Measurements from ENCODE around the gene ASCC1. TPM values are rescaled to one million over a fixed set of nuclear protein-coding genes. Genes with fewer than 3 reads are reported as not detected.

Gene ASCC1
- total RNA-seq, 1 experiment from 2014 or later: 40.2 TPM

GRCh38 chr10:72114706-72115450, 101.2 kb downstream of the ASCC1 start:
- POLR2A ChIA-PET (ENCODE audit: low non-redundant PET): no interaction called here
- no peak overlapping the region for H3K4me3 ChIP-seq (ENCODE audit: low read depth, low read length, poor library complexity, severe bottlenecking)
- CTCF ChIA-PET: interaction anchor here (1.1 kb wide), 1 partner anchor 11 kb away, joined by 3 read pairs; no protein-coding TSS in a partner anchor
- no TSS peak for BruUV-seq (replicated peaks)
- H3K27me3 ChIP-seq (replicated peaks; ENCODE audit: insufficient read depth, low read depth, low read length, poor library complexity): no peaks in the 10 kb centered on the region
- H3K4me1 ChIP-seq (ENCODE audit: insufficient read depth, low read length, poor library complexity, severe bottlenecking): no peaks in the 10 kb centered on the region
- DNase-seq (ENCODE audit: low spot score): no peak
- H3K36me3 ChIP-seq (ENCODE audit: insufficient read depth, low read length, poor library complexity, severe bottlenecking): no peaks in the 10 kb centered on the region
- H3K27ac ChIP-seq (ENCODE audit: low read depth, low read length, poor library complexity, severe bottlenecking): no peak overlapping the region
- no peaks in the 10 kb centered on the region for H3K9me3 ChIP-seq (ENCODE audit: low read depth, low read length, poor library complexity, severe bottlenecking)
- intact Hi-C loops (cut with micrococcal nuclease; ENCODE audit: unreplicated experiment): no loop called here
- TF ChIP-seq, protein P1, sequence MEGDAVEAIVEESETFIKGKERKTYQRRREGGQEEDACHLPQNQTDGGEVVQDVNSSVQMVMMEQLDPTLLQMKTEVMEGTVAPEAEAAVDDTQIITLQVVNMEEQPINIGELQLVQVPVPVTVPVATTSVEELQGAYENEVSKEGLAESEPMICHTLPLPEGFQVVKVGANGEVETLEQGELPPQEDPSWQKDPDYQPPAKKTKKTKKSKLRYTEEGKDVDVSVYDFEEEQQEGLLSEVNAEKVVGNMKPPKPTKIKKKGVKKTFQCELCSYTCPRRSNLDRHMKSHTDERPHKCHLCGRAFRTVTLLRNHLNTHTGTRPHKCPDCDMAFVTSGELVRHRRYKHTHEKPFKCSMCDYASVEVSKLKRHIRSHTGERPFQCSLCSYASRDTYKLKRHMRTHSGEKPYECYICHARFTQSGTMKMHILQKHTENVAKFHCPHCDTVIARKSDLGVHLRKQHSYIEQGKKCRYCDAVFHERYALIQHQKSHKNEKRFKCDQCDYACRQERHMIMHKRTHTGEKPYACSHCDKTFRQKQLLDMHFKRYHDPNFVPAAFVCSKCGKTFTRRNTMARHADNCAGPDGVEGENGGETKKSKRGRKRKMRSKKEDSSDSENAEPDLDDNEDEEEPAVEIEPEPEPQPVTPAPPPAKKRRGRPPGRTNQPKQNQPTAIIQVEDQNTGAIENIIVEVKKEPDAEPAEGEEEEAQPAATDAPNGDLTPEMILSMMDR (conservative IDR thresholded peaks at IDR 0.05; ENCODE audit: low read depth, low read length): no peak
- TF ChIP-seq EZH2 (IDR thresholded peaks at IDR 0.05; ENCODE audit: borderline replicate concordance, low read depth, low read length, poor library complexity, severe bottlenecking): no peak

GRCh38 chr10:72110673-72111401, 105.2 kb downstream of the ASCC1 start:
- no peak for DNase-seq (ENCODE audit: low spot score)
- H3K4me3 ChIP-seq (ENCODE audit: low read depth, low read length, poor library complexity, severe bottlenecking): no peak overlapping the region
- intact Hi-C loops (cut with micrococcal nuclease; ENCODE audit: unreplicated experiment): no loop called here
- POLR2A ChIA-PET (ENCODE audit: low non-redundant PET): no interaction called here
- CTCF ChIA-PET: no interaction called here
- H3K4me1 ChIP-seq (ENCODE audit: insufficient read depth, low read length, poor library complexity, severe bottlenecking): no peaks in the 10 kb centered on the region
- TF ChIP-seq, protein P1 (conservative IDR thresholded peaks at IDR 0.05; ENCODE audit: low read depth, low read length): no peak
- no peak for TF ChIP-seq EZH2 (IDR thresholded peaks at IDR 0.05; ENCODE audit: borderline replicate concordance, low read depth, low read length, poor library complexity, severe bottlenecking)
- H3K9me3 ChIP-seq (ENCODE audit: low read depth, low read length, poor library complexity, severe bottlenecking): no peaks in the 10 kb centered on the region
- no peak overlapping the region for H3K27ac ChIP-seq (ENCODE audit: low read depth, low read length, poor library complexity, severe bottlenecking)
- H3K36me3 ChIP-seq (ENCODE audit: insufficient read depth, low read length, poor library complexity, severe bottlenecking): no peaks in the 10 kb centered on the region
- BruUV-seq (replicated peaks): no TSS peak
- no peaks in the 10 kb centered on the region for H3K27me3 ChIP-seq (replicated peaks; ENCODE audit: insufficient read depth, low read depth, low read length, poor library complexity)

- ChIA-PET POLR2A (ENCODE audit: low non-redundant PET) (no interaction called here), CTCF (no interaction called here)
- TF ChIP-seq, protein P1 (conservative IDR thresholded peaks at IDR 0.05; ENCODE audit: low read depth, low read length): no peak
- TF ChIP-seq EZH2 (IDR thresholded peaks at IDR 0.05; ENCODE audit: borderline replicate concordance, low read depth, low read length, poor library complexity, severe bottlenecking): no peak
- Histone ChIP-seq H3K9me3 (ENCODE audit: low read depth, low read length, poor library complexity, severe bottlenecking) (no peaks in the 10 kb centered on the region), H3K27me3 (replicated peaks; ENCODE audit: insufficient read depth, low read depth, low read length, poor library complexity) (no peaks in the 10 kb centered on the region), H3K27ac (ENCODE audit: low read depth, low read length, poor library complexity, severe bottlenecking) (no peak overlapping the region), H3K4me1 (ENCODE audit: insufficient read depth, low read length, poor library complexity, severe bottlenecking) (peaks cover under 1% of the 10 kb centered on the region), H3K36me3 (ENCODE audit: insufficient read depth, low read length, poor library complexity, severe bottlenecking) (no peaks in the 10 kb centered on the region), H3K4me3 (ENCODE audit: low read depth, low read length, poor library complexity, severe bottlenecking) (no peak overlapping the region)
- DNase-seq (ENCODE audit: low spot score): no peak
- intact Hi-C loops (cut with micrococcal nuclease; ENCODE audit: unreplicated experiment): no loop called here
- BruUV-seq (replicated peaks): no TSS peak
These were observed 106.4 kb downstream of the ASCC1 start for GRCh38 chr10:72109636-72110157.
